Endometrium (tissue), 2 donors: ENCODE measurements around the gene SHISA6.

Experiments used
- FAIRE-seq: peaks from 2 replicates; lab custom pipeline; 2012; peaks lifted over from hg19 to GRCh38; lab: Jason Lieb, UNC
- donor health status: control.
- donor health status: control.

The SHISA6 gene

GRCh38 chr17:11598274-11599221, 357.5 kb downstream of the SHISA6 start, which contains the start of gene DNAH9:
DNAH9 (plus strand) TSS chr17:11598470; CDS start chr17:11598499, 29 bp downstream.
- FAIRE-seq, result peak; percentile 96

GRCh38 chr17:11601661-11602060, 360.6 kb downstream of the SHISA6 start:
- no peak for FAIRE-seq

- FAIRE-seq, result peak; percentile 93
Observed at GRCh38 chr17:11608396-11608795, 367.4 kb downstream of the SHISA6 start.

GRCh38 chr17:11610999-11611566, 370.1 kb downstream of the SHISA6 start:
- FAIRE-seq, result no peak

GRCh38 chr17:11612956-11613355, 371.9 kb downstream of the SHISA6 start:
- FAIRE-seq, result no peak
